Activated T-helper 9 cell treated with anti-CD3 and anti-CD28 coated beads, Interleukin-2, amount 50 U/mL, for 16 hours (primary cell): ENCODE results near the gene F13A1.

ENCODE experiments used
- DNase-seq: peaks from one replicate; pipeline ENCODE4 v3.0.0-alpha.2; 2020; ENCODE audit warnings: low read depth

F13A1 gene

GRCh38 chr6:6191909-6192308, 128.6 kb downstream of the F13A1 start:
- DNase-seq: no peak

- DNase-seq: no peak
These were observed 129.0 kb downstream of the F13A1 start for GRCh38 chr6:6191476-6191875.

GRCh38 chr6:6180684-6181083, 139.8 kb downstream of the F13A1 start:
- no peak for DNase-seq

GRCh38 chr6:6179858-6180623, 140.4 kb downstream of the F13A1 start:
- DNase-seq: no peak

- DNase-seq: no peak
These were observed 141.7 kb downstream of the F13A1 start for GRCh38 chr6:6178795-6179194.

GRCh38 chr6:6177754-6178153, 142.7 kb downstream of the F13A1 start:
- no peak for DNase-seq

GRCh38 chr6:6176586-6177228, 143.8 kb downstream of the F13A1 start:
- DNase-seq: no peak

- no peak for DNase-seq
These were observed 144.3 kb downstream of the F13A1 start for GRCh38 chr6:6176127-6176526.

GRCh38 chr6:6169141-6169540, 151.3 kb downstream of the F13A1 start:
- DNase-seq: no peak

GRCh38 chr6:6166064-6166463, 154.4 kb downstream of the F13A1 start:
- no peak for DNase-seq

- no peak for DNase-seq
These were observed 156.1 kb downstream of the F13A1 start for GRCh38 chr6:6164367-6164766.

- DNase-seq: no peak
These were observed 166.1 kb downstream of the F13A1 start for GRCh38 chr6:6154335-6154734.

- no peak for DNase-seq
These were observed 168.4 kb downstream of the F13A1 start for GRCh38 chr6:6152060-6152459.

- DNase-seq: no peak
These were observed 172.2 kb downstream of the F13A1 start for GRCh38 chr6:6148192-6148815.

GRCh38 chr6:6131492-6132109, 188.9 kb downstream of the F13A1 start:
- no peak for DNase-seq

GRCh38 chr6:6125495-6125894, 195.0 kb downstream of the F13A1 start:
- DNase-seq: no peak

- no peak for DNase-seq
These were observed 196.7 kb downstream of the F13A1 start for GRCh38 chr6:6123803-6124202.

- no peak for DNase-seq
These were observed 198.5 kb downstream of the F13A1 start for GRCh38 chr6:6121943-6122342.

GRCh38 chr6:6105472-6106036, 214.9 kb downstream of the F13A1 start:
- no peak for DNase-seq
